ENCODE data around the gene SRGAP3. TPM values are rescaled to one million over a fixed set of nuclear protein-coding genes. Genes with fewer than 3 reads are reported as not detected.

SRGAP3 gene
- total RNA-seq, 4 donors from 2014 or later, result 14.7 to 58.9 (median 18.7) TPM

- H3K27ac ChIP-seq, result no peak overlapping the region
- DNase-seq, result no peak
- H3K27me3 ChIP-seq, result no peaks in the 10 kb centered on the region
- H3K4me3 ChIP-seq (replicated peaks in 1 of 3), result no peak overlapping the region
- H3K36me3 ChIP-seq, result no peaks in the 10 kb centered on the region
- TF ChIP-seq, protein P1, sequence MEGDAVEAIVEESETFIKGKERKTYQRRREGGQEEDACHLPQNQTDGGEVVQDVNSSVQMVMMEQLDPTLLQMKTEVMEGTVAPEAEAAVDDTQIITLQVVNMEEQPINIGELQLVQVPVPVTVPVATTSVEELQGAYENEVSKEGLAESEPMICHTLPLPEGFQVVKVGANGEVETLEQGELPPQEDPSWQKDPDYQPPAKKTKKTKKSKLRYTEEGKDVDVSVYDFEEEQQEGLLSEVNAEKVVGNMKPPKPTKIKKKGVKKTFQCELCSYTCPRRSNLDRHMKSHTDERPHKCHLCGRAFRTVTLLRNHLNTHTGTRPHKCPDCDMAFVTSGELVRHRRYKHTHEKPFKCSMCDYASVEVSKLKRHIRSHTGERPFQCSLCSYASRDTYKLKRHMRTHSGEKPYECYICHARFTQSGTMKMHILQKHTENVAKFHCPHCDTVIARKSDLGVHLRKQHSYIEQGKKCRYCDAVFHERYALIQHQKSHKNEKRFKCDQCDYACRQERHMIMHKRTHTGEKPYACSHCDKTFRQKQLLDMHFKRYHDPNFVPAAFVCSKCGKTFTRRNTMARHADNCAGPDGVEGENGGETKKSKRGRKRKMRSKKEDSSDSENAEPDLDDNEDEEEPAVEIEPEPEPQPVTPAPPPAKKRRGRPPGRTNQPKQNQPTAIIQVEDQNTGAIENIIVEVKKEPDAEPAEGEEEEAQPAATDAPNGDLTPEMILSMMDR (IDR thresholded peaks at IDR 0.05), result no peak
- TF ChIP-seq POLR2A (IDR thresholded peaks at IDR 0.05), result no peak
- 69 to 71% methylated on average over 5 of the region's 5 CpGs for WGBS, 2 donors
- no peaks in the 10 kb centered on the region for H3K9me3 ChIP-seq
- H3K4me1 ChIP-seq, result peaks cover 0 to 3% of the 10 kb centered on the region in 2 donors
- intact Hi-C loops (cut with DNase I), result no loop called here
Observed at GRCh38 chr3:9141928-9142289, 107.5 kb downstream of the SRGAP3 start.

- intact Hi-C loops (cut with DNase I), result no loop called here
Observed at GRCh38 chr3:9139366-9139765, 110.1 kb downstream of the SRGAP3 start.

DNA sequence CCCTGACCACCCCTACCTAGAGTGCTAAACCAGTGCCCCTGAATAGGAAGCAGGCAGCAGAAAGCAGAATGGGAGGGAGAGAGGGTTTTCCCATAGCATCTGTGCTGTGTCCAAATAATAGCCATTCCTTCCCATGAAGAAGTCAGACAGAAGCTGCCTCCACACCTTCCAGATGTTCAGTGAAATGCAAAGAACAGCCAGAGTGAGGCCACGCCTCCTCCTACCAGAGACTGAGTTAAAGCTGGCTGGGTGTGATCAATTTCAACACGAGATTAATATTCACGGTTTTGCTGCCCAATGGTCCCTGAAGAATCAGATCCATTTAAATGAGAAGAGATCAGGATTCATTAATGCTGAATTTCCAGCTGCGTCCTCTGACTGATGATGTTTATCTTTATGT, 111.8 kb downstream of the SRGAP3 start:
- Histone ChIP-seq H3K27ac (no peak overlapping the region), H3K9me3 (no peaks in the 10 kb centered on the region), H3K27me3 (no peaks in the 10 kb centered on the region), H3K4me1 (peaks cover 0 to 12% of the 10 kb centered on the region in 2 donors), H3K4me3 (replicated peaks in 1 of 3) (no peak overlapping the region), H3K36me3 (no peaks in the 10 kb centered on the region)
- intact Hi-C loops (cut with DNase I), result no loop called here
- WGBS, 2 donors, result 77 to 82% methylated on average over 4 of the region's 4 CpGs
- TF ChIP-seq, protein P1 (IDR thresholded peaks at IDR 0.05), result no peak
- no peak for TF ChIP-seq POLR2A (IDR thresholded peaks at IDR 0.05)
- DNase-seq, result no peak

More at GRCh38 chr3:9139366-9139765, 110.1 kb downstream of the SRGAP3 start:
- Histone ChIP-seq H3K9me3 (no peaks in the 10 kb centered on the region), H3K4me1 (peaks cover 0 to 12% of the 10 kb centered on the region in 2 donors), H3K36me3 (no peaks in the 10 kb centered on the region), H3K4me3 (replicated peaks in 1 of 3) (no peak overlapping the region), H3K27me3 (no peaks in the 10 kb centered on the region), H3K27ac (no peak overlapping the region)
- DNase-seq, result no peak
- 98 to 99% methylated on average over 4 of the region's 4 CpGs for WGBS, 2 donors
- TF ChIP-seq, protein P1 (IDR thresholded peaks at IDR 0.05), result no peak
- TF ChIP-seq POLR2A (IDR thresholded peaks at IDR 0.05), result no peak

GRCh38 chr3:9136746-9137465, 112.5 kb downstream of the SRGAP3 start:
- Histone ChIP-seq H3K27ac (no peak overlapping the region), H3K27me3 (no peaks in the 10 kb centered on the region), H3K9me3 (no peaks in the 10 kb centered on the region), H3K36me3 (no peaks in the 10 kb centered on the region), H3K4me1 (peaks cover 0 to 9% of the 10 kb centered on the region in 2 donors), H3K4me3 (replicated peaks in 1 of 3) (no peak overlapping the region)
- intact Hi-C loops (cut with DNase I), result no loop called here
- 91 to 93% methylated on average over 12 of the region's 12 CpGs for WGBS, 2 donors
- no peak for DNase-seq
- TF ChIP-seq, protein P1 (IDR thresholded peaks at IDR 0.05), result no peak
- no peak for TF ChIP-seq POLR2A (IDR thresholded peaks at IDR 0.05)

DNA sequence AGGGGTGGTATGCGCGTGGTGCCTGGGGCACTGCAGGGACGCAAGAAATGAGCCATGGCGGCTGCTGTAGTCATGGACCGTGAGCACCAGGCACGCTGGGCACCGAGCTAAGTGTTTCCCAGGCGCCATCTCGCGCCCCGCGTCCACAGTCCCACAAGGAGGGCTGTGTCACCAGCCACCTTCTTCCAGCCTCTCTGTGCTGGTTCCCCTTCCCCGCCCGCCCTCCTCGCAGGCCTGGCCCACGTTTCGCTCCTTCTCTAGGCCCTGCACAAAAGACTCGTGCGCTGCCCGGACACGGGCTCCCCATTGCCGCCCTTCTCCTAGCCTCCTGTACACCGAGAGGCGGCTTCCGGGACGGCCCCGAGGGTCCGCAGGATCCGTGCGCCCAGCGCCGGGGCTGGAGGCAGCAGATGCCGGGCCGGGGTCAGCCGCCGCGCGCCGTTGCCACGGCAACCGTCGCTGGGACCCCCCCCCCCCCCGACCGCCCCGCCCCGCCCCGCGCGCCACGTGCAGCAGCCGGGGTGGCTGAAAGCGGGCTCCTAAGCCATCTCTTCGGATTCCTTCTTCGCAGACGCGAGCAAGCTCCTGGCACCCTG, 113.4 kb downstream of the SRGAP3 start:
- peak; percentile 75 to 85 for DNase-seq
- Histone ChIP-seq H3K36me3 (no peaks in the 10 kb centered on the region), H3K4me3 (replicated peaks in 1 of 3) (peak overlapping the region in 1 of 3 donors; percentile 47), H3K9me3 (no peaks in the 10 kb centered on the region), H3K27me3 (no peaks in the 10 kb centered on the region), H3K4me1 (peaks cover 0 to 9% of the 10 kb centered on the region in 2 donors), H3K27ac (peak overlapping the region; percentile 49 to 75 (median 66))
- peak in 1 of 2 donors; percentile 25 for TF ChIP-seq POLR2A (IDR thresholded peaks at IDR 0.05)
- TF ChIP-seq, protein P1 (IDR thresholded peaks at IDR 0.05), result no peak
- intact Hi-C loops (cut with DNase I), result no loop called here
- WGBS, 2 donors, result 10 to 15% methylated on average over 30 to 34 of the region's 56 CpGs
